HepG2 (cell line): ENCODE measurements around the gene TSG101. TPM values are rescaled to one million over a fixed set of nuclear protein-coding genes. Genes with fewer than 3 reads are reported as not detected.

Experiments
- E2F1 ChIP-seq: sonication (generic); formaldehyde crosslinking; IDR thresholded peaks from 2 replicates; pipeline ENCODE4 v1.5.0; 2020; ENCODE audit warnings: missing genetic modification reagents
- HNRNPLL ChIP-seq: fragments of 200-400 bp; formaldehyde crosslinking; IDR thresholded peaks from 2 replicates; pipeline ENCODE4 v1.6.1; 2017; ENCODE audit warnings: mild to moderate bottlenecking, low read depth, low read length; ENCODE audit not compliant: poor library complexity, severe bottlenecking
- KMT2A ChIP-seq: sonication (generic); formaldehyde crosslinking; IDR thresholded peaks from 2 replicates; pipeline ENCODE4 v1.4.0; 2020; ENCODE audit warnings: missing genetic modification reagents
- MAF1 ChIP-seq: sonication (generic); formaldehyde crosslinking; IDR thresholded peaks from 2 replicates; pipeline ENCODE4 v1.5.0; 2020; ENCODE audit warnings: missing genetic modification reagents, borderline replicate concordance
- MIER3 ChIP-seq: IDR thresholded peaks from 2 replicates; pipeline ENCODE4 v1.6.1; 2016; ENCODE audit warnings: missing compliant biosample characterization, borderline replicate concordance
- MXI1 ChIP-seq: IDR thresholded peaks from 3 replicates; pipeline ENCODE4 v1.6.1; 2012; ENCODE audit warnings: low read depth, low read length, inconsistent platforms, borderline replicate concordance
- NR2C2 ChIP-seq: sonication (generic); formaldehyde crosslinking; IDR thresholded peaks from 2 replicates; pipeline ENCODE4 v1.4.0; 2020; ENCODE audit warnings: missing genetic modification reagents, mild to moderate bottlenecking, moderate library complexity, borderline replicate concordance
- PHB2 ChIP-seq: fragments of 450-650 bp; IDR thresholded peaks from 2 replicates; pipeline ENCODE4 v1.6.1; 2018; ENCODE audit not compliant: partially characterized antibody
- PHF20 ChIP-seq: sonication (generic); formaldehyde crosslinking; IDR thresholded peaks from 2 replicates; pipeline ENCODE4 v1.5.0; 2020; ENCODE audit warnings: mild to moderate bottlenecking, missing genetic modification reagents
- PPARG ChIP-seq: conservative IDR thresholded peaks from 2 replicates; pipeline ENCODE4 v1.6.1; 2016; ENCODE audit warnings: missing biosample characterization, missing genetic modification reagents
- SATB2 ChIP-seq: sonication (generic); formaldehyde crosslinking; IDR thresholded peaks from 2 replicates; pipeline ENCODE4 v1.5.0; 2020; ENCODE audit warnings: missing genetic modification reagents
- SIX1 ChIP-seq: sonication (generic); formaldehyde crosslinking; IDR thresholded peaks from 2 replicates; pipeline ENCODE4 v1.4.0; 2020; ENCODE audit warnings: missing genetic modification reagents, borderline replicate concordance
- ZBTB40 ChIP-seq, 2 experiments: fragments of 450-650 bp in 1 of 2; sonication (generic) in 1 of 2; formaldehyde crosslinking in 1 of 2; IDR thresholded peaks; 2 replicates each; pipeline versions ENCODE4 v1.6.1 to v1.8.0; 2016 to 2022; ENCODE audit warnings: antibody characterized with exemption in 1 of 2, mild to moderate bottlenecking in 1 of 2, missing genetic modification reagents in 1 of 2
- ZGPAT ChIP-seq: IDR thresholded peaks from 2 replicates; pipeline ENCODE4 v1.6.1; 2016; ENCODE audit warnings: mild to moderate bottlenecking
- ZKSCAN8 ChIP-seq: IDR thresholded peaks from 2 replicates; pipeline ENCODE4 v1.6.1; 2016; ENCODE audit warnings: borderline replicate concordance, missing genetic modification reagents, missing compliant biosample characterization
- ZNF292 ChIP-seq: sonication (generic); formaldehyde crosslinking; IDR thresholded peaks from 2 replicates; pipeline ENCODE4 v1.8.1; 2022; ENCODE audit warnings: mild to moderate bottlenecking, low read depth, missing genetic modification reagents, borderline replicate concordance
- ZNF343 ChIP-seq: sonication (generic); formaldehyde crosslinking; IDR thresholded peaks from 2 replicates; pipeline ENCODE4 v1.4.0; 2020; ENCODE audit warnings: mild to moderate bottlenecking, missing genetic modification reagents
- polyA plus RNA-seq, 8 experiments: library from polyadenylated mRNA; depleted of rRNA in 3 of 8; stranded (reverse) in 7 of 8; unstranded in 1 of 8; fragments of >200 nt; fragmentation: Illumina TruSeq in 4 of 8; extraction: Trizol in 4 of 8; gene quantifications; 2 replicates each; pipeline versions ENCODE4 v1.2.1 to v1.2.3, GENCODE V29; 2011 to 2016; ENCODE audit warnings: low read depth in 4 of 8, missing spikeins in 1 of 8, mixed read lengths in 1 of 8; ENCODE audit not compliant: insufficient read depth in 1 of 8
- total RNA-seq, 5 experiments: library from RNA; depleted of rRNA; stranded (reverse); fragments of >200 nt; fragmentation: Illumina TruSeq; extraction: Trizol; gene quantifications; 2 replicates each; pipeline ENCODE4 v1.2.3, GENCODE V29; 2016; ENCODE audit warnings: low read depth in 1 of 5

TSG101 gene
- total and polyA plus RNA-seq, 2 of the 13 experiments (the other 11 are each of a cell fraction or from before 2014, with no cell fraction given): 69.3 to 206 TPM

GRCh38 chr11:18526521-18527296, at the start of gene TSG101 (continued):
- TF ChIP-seq ZBTB40 (IDR thresholded peaks at IDR 0.05): peak; percentile 94
- peak; percentile 63; the same call in 1 of the 2 replicates for TF ChIP-seq ZBTB40 (CRISPR knock-in tag; IDR thresholded peaks at IDR 0.05)
- peak; percentile 87 for TF ChIP-seq NR2C2 (CRISPR knock-in tag)
- peak; percentile 58 for TF ChIP-seq HNRNPLL
- peak; percentile 58; the same call in 1 of the 2 replicates for TF ChIP-seq ZNF292 (CRISPR knock-in tag)
- peak; percentile 96 for TF ChIP-seq PHF20 (CRISPR knock-in tag)
- peak; percentile 96 for TF ChIP-seq ZGPAT
- no peak for TF ChIP-seq PHB2
- peak; percentile 47; the same call in 1 of the 2 replicates for TF ChIP-seq ZKSCAN8 (CRISPR knock-in tag)
- no peak for TF ChIP-seq SATB2
- TF ChIP-seq KMT2A (CRISPR knock-in tag): peak; percentile 75; the same call in 1 of the 2 replicates
- TF ChIP-seq MXI1: peak; percentile 59; the same call in 2 of the 3 replicates
- TF ChIP-seq ZNF343: peak; percentile 87; the same call in 1 of the 2 replicates
- TF ChIP-seq MAF1: no peak
- TF ChIP-seq SIX1 (CRISPR knock-in tag): peak; percentile 68; the same call in 1 of the 2 replicates
- TF ChIP-seq E2F1 (CRISPR knock-in tag): 0 out of 2 replicates have a peak, but pooled peaks have one; percentile 57
- TF ChIP-seq PPARG (CRISPR knock-in tag): 0 out of 2 replicates have a peak, but pooled peaks have one; percentile 21
- no peak; the same call in 1 of the 2 replicates for TF ChIP-seq MIER3 (CRISPR knock-in tag)
